Measurements from ENCODE around the gene HADH.
A peak's percentile ranks its signal among the peaks of the same experiment; 100 is the strongest.
"Not testable (repeated sequence)": the region's sequence is repeated elsewhere in the genome, so short reads cannot be mapped to it uniquely, and the experiment has no call there.

Gene HADH

DNA sequence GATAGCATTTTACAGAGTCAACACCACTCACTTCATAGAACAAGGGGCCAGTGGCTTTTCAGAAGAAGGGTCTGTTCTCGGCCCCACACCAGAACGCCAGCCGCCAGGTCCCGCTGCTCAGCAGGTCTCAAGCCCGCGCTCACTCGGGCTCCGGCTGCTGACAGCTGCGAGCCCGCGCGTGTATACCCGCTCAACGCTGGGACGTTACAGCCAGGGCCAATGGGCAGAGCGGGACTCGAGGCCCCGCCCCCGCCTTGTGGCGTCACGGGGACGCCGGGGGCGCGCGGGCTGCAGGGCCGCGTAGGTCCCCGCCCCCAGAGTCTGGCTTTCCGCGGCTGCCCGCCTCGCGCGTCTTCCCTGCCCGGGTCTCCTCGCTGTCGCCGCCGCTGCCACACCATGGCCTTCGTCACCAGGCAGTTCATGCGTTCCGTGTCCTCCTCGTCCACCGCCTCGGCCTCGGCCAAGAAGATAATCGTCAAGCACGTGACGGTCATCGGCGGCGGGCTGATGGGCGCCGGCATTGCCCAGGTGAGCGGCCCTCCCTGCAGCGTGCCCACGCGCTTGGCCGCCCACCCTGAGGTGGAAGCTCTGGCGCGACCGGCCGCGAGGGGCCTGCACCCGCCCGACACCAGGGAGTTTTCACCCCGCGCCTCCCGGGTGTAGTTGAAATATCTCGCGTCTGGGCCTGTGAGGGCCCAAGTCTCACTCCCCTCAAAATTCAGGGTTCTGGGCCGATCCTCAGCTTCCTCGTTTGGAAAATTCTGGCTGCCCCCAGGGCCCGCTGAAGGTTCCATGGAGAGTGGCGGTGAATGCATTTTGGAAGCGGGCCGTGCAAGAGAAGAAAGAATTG lies at the start of gene HADH:
TSS of gene HADH (plus strand) at position 353 of the 850 bp plus-strand sequence. CDS start at position 397, 44 bp downstream.
- peak; percentile 84 for DNase-seq (ENCODE audit: low read depth)

DNA sequence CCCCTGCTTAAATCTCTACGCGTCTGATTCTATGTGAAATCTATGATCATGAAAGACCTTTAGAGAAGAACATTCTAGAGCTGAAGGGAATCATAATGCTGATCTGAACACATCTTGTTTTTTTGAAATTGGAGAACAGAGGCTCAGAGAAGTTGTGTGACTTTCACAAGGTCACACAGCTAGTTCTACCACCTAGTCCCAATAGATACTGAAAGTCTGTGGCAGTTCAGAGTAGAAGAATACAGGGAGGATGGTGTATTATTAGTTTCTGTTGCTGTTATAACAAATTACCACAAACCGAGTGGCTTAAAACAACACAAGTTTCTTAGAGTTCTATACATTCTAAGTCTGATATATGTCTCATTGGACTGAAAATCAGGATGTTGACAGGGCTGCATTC lies 43.9 kb upstream of the HADH start:
- no peak for DNase-seq (ENCODE audit: low read depth)

DNA sequence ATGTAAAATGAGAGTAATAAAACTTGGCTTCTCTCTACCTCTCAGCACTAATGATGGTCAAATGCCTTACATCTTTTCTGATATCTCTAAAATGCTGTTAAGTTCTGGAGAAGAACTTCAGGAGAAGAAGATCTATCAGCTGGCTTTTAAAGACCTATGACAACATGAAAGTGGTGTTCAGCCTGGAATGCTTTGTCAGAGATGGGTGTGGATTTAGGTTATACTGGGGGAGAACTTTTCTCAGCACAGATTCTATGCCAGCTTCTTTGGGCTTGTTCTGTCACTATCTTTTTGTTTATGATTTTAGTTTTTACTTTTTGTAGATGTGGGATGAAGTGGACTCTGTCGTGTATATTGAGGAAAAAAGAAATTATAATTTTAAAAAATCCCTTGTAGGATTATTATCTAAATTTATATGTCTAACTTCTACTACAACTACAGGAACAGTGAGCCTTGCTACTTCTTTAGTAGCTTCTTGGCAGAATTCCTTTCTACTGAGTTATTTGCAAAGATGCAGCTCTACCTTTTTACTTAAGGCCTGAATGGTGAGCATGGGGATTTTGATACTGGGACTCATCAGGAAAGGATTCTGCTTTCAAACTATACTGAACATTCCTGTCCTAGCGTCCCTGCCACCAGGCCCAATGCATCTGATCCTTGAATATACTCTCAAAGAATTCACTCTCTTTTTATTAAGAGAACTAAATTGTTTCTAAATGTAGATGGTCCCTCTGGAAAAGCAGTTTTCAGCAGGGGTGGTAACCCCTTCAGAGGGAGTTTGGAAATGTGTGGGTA lies 38.7 kb upstream of the HADH start:
- DNase-seq (ENCODE audit: low read depth), result no peak

DNA sequence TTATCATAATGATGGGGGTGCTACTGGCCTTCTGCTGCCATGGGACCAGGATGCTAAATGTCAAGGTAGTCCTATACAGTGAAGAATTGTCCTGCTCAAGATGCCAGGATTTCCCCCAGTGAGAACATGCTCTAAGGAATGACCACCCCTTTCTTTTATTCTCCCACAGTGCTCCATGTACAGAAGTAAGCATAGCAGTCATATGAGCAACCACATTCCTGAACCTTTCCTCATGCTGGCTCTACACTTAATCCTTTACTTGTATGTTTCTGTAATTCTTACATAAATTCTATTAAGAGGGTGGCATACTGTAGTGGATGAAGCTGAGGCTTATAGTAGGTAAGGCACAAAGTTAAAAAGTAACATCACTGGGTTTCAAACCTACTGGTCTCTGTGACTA lies 38.1 kb upstream of the HADH start:
- DNase-seq (ENCODE audit: low read depth), result peak; percentile 26

DNA sequence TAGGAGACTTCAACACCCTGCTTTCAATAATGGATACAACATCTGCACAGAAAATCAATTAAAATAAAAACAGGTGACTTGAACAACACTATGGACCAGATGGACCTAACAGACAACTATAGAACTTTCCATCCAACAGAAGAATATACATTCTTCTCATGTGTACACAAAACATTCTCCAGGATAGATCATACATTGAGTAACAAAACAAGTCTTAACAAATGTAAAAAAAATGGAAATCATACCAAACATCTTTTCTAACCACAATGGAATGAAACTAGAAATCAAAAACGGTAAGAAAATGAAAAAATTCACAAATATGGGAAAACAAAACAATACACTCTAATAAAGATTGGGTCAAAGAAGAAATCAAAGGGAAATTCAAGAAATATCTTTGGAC lies 33.7 kb upstream of the HADH start:
- no peak for DNase-seq (ENCODE audit: low read depth)

DNA sequence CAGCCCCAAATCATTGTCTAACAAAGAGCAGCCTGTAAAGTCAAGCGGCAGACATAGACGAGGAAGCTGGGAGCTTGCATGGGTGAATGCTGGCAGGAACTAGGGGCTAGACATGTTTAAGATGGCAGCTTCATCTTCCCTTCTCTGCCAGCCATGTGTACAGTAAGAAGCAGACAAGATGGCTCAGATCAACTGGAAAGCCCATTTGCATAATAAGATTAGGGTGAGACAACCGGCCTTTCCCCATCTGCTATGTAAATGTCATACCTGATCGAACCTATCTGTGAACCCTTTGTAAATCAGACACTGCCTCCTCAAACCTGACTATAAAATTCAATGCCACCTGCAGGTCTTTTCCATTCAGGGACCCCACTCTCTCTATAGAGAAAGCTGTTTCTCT lies 22.8 kb upstream of the HADH start:
- DNase-seq (ENCODE audit: low read depth), result no peak

DNA sequence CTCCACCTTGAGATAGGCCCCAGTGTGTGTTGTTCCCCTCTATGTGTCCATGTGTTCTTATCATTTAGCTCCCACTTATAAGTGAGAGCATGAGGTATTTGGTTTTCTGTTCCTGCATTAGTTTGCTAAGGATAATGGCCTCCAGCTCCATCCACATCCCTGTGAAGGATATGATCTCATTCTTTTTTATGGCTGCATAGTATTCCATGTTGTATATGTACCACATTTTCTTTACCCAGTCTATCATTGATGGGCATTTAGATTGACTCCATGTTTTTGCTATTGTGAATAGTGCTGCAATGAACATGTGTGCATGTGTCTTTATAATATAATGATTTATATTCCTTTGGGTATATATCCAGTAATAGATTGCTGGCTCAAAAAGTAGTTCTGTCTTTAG lies 22.2 kb upstream of the HADH start:
- DNase-seq (ENCODE audit: low read depth), result not testable (repeated sequence)

DNA sequence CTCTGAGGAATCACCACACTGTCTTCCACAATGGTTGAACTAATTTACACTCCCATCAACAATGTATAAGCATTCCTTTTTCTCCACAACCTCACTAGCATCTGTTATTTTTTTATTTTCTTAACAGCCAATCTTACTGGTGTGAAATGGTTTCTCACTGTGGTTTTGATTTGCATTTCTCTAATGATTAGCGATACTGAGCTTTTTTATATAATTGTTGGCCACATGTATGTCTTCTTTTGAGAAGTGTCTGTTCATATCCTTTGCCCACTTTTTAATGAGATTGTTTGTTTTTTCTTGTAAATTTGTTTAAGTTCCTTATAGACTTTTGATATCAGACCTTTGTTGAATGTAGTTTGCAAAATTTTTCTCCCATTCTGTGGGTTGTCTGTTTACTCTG lies 21.8 kb upstream of the HADH start:
- DNase-seq (ENCODE audit: low read depth), result not testable (repeated sequence)

DNA sequence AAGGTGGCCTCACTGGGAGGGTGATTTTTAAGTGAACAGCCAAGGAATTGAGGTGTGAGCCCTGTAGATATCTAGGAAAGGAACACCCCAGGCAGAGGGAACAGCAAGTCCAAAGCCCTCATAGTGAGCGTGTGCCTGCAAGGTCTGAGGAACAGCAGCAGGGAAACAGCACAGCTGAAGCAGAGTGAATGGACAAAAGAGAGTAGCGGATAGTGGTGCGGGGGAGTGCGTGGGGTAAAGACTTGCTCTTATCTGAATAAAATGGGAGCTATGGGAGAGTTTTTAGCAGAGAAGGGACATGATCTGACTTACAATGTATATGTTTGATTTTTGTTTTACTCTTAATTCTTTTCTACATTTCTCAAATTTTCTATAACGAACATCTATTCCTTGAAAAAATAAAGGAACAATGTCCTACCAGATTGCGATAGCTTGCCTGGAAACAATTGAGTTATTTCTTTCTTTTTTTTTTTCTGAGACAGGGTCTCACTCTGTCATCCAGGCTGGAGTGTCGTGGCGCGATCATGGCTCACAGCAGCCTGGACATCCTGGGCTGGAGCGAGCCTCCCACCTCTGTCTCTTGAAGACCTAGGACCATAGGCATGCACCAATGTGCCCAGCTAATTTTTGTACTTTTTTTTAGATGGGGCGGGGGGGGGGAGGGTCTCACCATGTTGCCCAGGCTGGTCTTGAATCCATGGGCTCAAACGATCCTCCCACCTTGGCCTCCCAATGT lies 19.5 kb upstream of the HADH start:
- no peak for DNase-seq (ENCODE audit: low read depth)

DNA sequence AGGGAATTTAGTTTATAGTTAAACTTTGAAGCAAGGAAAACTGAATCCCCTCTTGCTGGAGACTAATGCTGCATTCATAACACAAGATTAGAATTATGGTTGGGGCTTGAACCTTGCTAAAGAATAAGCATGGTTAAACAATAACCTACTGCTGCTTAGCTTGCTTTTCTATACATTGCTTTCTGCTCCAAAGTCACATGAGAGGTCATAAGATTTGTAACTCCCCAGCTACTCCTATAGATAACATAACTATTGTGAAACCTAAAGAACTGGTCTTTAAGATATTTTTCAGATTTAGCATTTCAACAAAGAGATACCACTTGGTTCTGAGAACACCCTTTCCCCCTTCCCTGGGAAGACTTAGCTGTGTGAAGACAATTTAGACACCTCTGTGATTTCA lies 17.1 kb upstream of the HADH start:
- DNase-seq (ENCODE audit: low read depth), result no peak

DNA sequence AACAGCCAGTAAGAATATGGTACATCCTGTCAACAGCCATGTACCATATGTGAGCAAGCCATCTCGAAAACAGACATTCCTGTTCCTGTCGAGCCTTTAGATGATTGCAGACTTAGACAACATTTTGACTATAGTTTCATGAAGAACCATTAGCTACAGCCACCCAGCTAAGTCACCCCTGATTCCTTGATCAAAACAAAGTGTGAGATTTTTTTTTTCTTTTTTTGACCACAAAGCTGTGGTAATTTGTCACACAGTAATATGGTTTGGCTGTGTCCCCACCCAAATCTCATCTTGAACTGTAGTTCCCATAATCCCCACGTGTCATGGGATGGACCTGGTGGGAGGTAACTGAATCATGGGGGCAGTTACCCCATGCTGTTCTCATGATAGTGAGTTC lies 15.2 kb upstream of the HADH start:
- no peak for DNase-seq (ENCODE audit: low read depth)

DNA sequence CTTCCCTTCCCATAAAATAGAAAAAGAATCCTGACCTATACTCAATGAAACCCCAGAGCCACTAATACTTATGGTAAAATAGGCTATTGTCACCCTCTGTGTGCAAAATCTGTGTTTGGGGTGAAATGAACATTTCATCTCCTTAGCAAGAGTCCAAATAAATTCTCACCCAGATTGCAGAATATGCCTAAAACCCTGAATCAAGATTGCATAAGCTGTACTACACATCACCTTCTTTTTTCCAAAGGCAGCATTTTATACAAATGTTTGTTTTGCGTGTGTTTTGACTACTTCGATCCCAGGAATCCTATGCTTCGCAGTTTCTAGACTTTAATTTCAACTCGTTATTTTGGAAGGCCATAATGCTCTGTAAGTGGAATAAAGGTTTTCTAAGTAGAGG lies 12.2 kb upstream of the HADH start:
- no peak for DNase-seq (ENCODE audit: low read depth)

DNA sequence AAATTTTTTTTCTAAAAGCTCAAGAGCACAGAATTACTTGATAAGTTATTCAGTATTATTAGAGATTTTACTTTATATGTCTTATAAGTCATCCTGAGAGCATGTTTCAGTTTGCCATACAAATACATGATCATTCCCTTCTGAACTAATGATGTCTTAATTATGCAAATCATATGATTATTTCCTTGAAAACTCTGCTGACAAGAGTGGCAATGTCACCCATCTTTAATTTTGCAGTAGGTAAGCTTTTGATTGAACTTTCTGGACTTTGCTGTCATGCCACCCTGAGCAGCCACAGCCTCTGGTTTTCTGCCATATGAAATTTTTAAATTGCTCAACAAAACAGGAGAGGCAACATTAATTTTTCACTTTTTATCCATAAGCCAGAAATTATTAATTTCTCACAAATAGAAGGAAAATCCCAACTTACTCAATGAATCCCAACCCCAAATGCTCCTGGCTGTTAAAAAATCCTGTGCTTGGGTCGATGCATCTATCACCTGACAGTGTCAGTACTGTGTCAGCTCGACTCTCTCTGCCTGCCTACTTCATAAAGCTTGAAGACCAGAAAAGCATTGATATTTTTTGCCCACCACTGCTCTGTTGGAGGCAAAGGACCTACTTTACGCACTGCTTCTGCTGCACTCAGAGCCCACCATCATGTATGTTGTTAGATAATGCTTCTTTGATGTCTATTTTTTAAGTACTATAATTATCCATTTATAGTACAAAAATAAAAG lies 11.6 kb upstream of the HADH start:
- DNase-seq (ENCODE audit: low read depth), result no peak

DNA sequence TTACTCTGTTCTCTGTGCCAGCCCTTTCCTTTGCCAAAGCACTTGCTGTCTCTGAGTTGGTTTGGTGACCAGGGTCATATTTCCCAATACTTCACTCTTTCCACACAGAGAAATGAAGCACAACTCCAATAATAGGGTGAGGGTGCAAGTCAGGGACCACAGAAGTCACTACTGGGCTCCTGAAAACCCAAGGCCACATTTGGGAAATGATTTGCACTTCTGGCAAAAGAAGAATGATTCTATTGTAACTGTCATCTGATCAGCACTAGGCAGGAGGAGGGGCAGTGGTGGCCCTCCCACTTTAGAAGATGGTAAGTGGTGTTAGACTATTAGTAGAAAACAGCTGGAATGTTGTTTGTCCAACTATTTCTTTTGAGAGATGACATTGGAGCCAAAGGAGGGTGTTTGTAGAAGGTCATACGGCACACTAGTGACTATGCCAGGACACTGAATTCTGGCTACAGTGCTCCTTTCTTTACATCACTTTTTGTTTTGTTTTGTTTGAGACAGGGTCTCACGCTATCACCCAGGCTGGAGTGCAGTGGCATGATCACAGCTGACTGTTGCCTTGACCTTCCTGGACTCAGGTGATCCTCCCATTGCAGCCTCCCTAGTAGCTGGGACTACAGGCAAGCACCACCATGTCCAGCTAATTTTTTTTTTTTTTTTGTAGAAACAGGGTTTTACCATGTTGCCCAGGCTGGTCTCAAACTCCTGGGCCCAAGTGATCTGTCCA lies 10.8 kb upstream of the HADH start:
- no peak for DNase-seq (ENCODE audit: low read depth)

DNA sequence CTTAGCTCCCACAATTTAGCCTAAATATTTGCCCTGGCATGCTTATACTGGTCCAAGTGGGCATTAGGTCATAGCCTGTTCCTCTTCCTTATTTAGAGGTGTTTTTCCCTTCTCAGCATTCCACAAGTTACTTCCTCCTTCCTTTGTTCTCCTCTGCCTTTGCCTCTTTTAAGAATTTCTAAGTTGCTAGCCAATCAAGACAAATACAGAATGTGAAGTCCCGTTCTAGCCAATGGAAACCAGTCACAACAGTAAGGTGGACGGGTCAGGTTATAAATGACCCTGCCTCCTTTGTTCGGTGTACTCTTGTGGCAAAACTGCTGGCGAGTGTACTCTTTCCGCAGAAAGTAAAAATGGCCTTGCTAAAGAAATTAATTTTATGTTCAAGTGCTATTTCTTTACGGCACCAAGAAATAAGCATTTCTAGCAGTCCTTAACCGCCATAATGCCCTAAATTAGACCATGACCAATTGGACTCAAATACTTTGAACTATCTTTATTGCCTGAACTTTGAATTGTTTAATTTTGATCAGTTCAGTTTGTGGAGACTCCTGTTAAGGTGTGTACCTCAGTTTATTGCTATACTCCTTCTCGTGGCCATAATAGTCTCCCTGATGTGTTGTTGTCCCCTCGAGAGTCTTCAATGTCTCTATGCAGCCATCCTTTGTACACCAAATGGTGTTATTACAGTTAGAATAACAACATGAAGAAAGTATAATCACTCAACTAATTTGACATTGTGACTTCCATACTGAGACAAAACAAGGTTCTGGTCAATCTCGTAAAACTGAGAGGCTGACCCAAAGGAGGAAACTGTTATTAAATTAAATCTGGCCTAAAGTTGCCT lies 1.6 kb upstream of the HADH start:
- DNase-seq (ENCODE audit: low read depth), result no peak

DNA sequence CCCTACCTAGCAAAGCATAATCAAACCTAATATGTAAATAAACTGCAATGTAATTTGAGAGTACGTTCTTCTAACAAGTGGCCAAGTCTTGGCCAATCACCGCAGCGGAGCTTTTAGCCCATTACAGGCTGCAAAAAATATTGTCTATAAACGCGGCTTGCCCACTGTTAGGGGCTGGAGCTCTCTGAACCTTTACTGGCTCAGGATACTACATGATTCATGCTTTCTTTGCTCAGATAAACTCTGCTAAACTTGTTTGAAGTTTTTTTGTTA lies 990 bp upstream of the HADH start:
- no peak for DNase-seq (ENCODE audit: low read depth)

DNA sequence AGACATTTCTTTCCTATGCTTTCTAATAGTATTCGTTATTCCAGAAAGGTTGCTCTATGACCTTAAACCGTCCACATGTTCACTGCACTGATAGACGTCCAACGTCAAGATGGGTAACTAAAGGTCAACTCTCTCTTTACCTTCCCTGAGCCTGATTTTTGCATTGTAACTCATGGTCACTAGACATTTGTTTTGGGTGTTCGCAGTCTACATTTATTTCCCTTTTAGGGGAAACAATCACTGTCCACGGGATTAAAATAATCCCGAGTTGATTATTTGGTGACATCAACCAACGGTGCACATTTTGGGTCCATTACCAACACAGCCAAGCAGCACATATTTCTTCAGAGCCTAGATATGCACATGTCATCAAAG lies 540 bp upstream of the HADH start:
- no peak for DNase-seq (ENCODE audit: low read depth)

DNA sequence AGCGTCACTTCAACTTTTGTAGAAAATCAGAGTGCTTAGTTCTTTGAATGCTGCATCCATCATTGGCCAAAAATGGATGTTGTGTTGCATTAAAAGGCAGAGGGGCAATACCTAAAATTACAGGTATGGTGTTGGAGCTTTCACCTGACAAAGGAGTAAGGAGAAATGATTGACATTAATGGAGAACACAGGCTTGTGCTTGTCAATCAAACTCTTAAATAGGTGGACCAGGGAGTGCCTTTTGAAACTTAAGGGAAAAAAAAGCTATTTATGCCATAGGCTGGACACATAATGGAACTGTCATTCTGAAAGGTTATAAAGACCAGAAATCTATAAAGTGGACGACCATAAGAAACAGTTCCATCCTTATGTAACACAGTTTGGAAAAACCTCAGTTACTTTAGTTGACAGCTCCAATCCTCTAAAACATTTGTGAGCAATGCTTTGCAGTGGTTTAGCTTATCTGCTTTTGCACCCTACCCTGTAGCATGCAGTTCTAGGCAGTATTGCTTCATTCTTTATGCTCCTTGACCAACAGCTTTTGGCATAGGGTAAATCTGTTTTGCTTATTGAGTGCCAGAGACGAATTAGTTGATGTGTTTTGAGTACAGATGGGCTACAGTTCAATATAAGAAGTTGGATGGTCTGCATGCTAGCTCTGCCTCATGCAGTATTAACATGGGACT lies 2.4 kb downstream of the HADH start:
- no peak for DNase-seq (ENCODE audit: low read depth)

DNA sequence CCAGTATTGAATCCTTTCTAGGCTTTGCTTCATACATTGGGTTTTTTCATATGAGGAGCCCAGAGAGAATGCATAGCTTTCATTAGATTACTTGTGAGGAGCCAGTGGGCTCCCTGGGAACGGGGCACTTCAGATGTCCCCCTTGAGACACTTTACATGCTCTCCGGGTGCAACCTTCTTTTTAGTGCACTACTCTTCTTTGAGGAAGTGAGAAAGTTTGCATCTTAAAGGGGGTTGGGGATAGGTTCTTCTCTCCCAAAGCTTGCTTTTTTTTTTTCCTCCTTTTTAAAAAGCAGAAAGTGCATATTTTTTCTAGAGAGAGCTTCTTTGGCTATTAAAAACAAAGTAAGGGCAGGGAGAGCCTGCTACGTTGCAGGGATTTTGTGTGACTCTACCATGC lies 4.3 kb downstream of the HADH start:
- DNase-seq (ENCODE audit: low read depth), result no peak

DNA sequence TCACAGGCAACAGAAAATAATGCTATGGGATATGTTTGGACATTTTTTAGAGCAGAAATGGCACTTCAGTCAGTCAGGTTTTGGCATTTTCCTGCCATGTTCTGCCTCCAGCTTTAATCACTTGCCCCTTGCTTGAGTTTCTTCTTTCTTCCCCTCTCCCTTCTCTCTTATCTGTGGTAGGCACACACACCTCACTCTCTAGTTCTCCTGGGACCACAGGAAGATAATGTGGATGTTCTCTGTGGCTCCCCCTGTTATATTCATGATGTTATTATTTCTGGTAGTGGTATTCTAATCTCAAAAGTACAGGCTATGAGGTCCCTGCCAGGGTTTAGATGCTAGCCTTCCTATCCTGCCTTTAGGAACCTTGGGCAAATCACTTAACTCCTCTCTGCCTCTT lies 5.2 kb downstream of the HADH start:
- DNase-seq (ENCODE audit: low read depth), result no peak
